ENCODE measurements around the gene SNX24.

The SNX24 gene

GRCh38 chr5:123012321-123012720, 166.9 kb downstream of the SNX24 start:
- DNase-seq (ENCODE audit: low read depth in 2 of 2), result peak; percentile 30 to 33

GRCh38 chr5:123014689-123015088, 169.3 kb downstream of the SNX24 start:
- DNase-seq (ENCODE audit: low read depth in 2 of 2), result no peak

GRCh38 chr5:123028222-123028621, 182.8 kb downstream of the SNX24 start:
- DNase-seq (ENCODE audit: low read depth in 2 of 2), result no peak

- no peak for DNase-seq (ENCODE audit: low read depth in 2 of 2)
These were observed 187.8 kb downstream of the SNX24 start for GRCh38 chr5:123033157-123033671.

GRCh38 chr5:123035360-123035917, 190.0 kb downstream of the SNX24 start:
- no peak for DNase-seq (ENCODE audit: low read depth in 2 of 2)

- DNase-seq (ENCODE audit: low read depth in 2 of 2), result no peak
These were observed 190.5 kb downstream of the SNX24 start for GRCh38 chr5:123035918-123036390.

- DNase-seq (ENCODE audit: low read depth in 2 of 2), result peak in 1 of 2 experiments; percentile 36
These were observed 191.1 kb downstream of the SNX24 start, which contains the start of gene PPIC for GRCh38 chr5:123036391-123037103. Gene PPIC, minus strand, starts transcription at chr5:123036725. Its CDS starts 100 bp downstream, at chr5:123036625.

- DNase-seq (ENCODE audit: low read depth in 2 of 2), result no peak
These were observed 191.6 kb downstream of the SNX24 start for GRCh38 chr5:123037104-123037418.

GRCh38 chr5:123039673-123040072, 194.3 kb downstream of the SNX24 start:
- no peak for DNase-seq (ENCODE audit: low read depth in 2 of 2)

GRCh38 chr5:123044926-123045617, 199.7 kb downstream of the SNX24 start:
- no peak for DNase-seq (ENCODE audit: low read depth in 2 of 2)

- no peak for DNase-seq (ENCODE audit: low read depth in 2 of 2)
These were observed 200.8 kb downstream of the SNX24 start for GRCh38 chr5:123046222-123046621.

- DNase-seq (ENCODE audit: low read depth in 2 of 2), result no peak
These were observed 202.3 kb downstream of the SNX24 start for GRCh38 chr5:123047706-123048105.

GRCh38 chr5:123051206-123051605, 205.8 kb downstream of the SNX24 start:
- DNase-seq (ENCODE audit: low read depth in 2 of 2), result no peak

Measured in fibroblast of skin of left biceps (primary cell).